Activated naive CD4-positive, alpha-beta T cell treated with anti-CD3 and anti-CD28 coated beads, Interleukin-2, amount 50 U/mL, for 24 hours (primary cell): Measurements from ENCODE around the gene CEP170B.
A peak's percentile ranks its signal among the peaks of the same experiment; 100 is the strongest.
"Not testable (repeated sequence)": the region's sequence is repeated elsewhere in the genome, so short reads cannot be mapped to it uniquely, and the experiment has no call there.

ENCODE experiments used
- H3K27ac Mint-ChIP-seq: one replicate; pipeline ENCODE4 v1.8.0; 2021; ENCODE audit warnings: mild to moderate bottlenecking, mixed read lengths
- H3K27me3 Mint-ChIP-seq: one replicate; pipeline ENCODE4 v1.8.0; 2021; ENCODE audit warnings: mixed read lengths
- H3K36me3 Mint-ChIP-seq: one replicate; pipeline ENCODE4 v1.8.0; 2021; ENCODE audit warnings: mixed read lengths
- H3K4me1 Mint-ChIP-seq: one replicate; pipeline ENCODE4 v1.8.0; 2021; ENCODE audit warnings: mixed read lengths
- H3K4me3 Mint-ChIP-seq: one replicate; pipeline ENCODE4 v1.8.0; 2021; ENCODE audit warnings: mild to moderate bottlenecking, mixed read lengths
- H3K9me3 Mint-ChIP-seq: one replicate; pipeline ENCODE4 v1.8.0; 2021; ENCODE audit warnings: mixed read lengths

The CEP170B gene

DNA sequence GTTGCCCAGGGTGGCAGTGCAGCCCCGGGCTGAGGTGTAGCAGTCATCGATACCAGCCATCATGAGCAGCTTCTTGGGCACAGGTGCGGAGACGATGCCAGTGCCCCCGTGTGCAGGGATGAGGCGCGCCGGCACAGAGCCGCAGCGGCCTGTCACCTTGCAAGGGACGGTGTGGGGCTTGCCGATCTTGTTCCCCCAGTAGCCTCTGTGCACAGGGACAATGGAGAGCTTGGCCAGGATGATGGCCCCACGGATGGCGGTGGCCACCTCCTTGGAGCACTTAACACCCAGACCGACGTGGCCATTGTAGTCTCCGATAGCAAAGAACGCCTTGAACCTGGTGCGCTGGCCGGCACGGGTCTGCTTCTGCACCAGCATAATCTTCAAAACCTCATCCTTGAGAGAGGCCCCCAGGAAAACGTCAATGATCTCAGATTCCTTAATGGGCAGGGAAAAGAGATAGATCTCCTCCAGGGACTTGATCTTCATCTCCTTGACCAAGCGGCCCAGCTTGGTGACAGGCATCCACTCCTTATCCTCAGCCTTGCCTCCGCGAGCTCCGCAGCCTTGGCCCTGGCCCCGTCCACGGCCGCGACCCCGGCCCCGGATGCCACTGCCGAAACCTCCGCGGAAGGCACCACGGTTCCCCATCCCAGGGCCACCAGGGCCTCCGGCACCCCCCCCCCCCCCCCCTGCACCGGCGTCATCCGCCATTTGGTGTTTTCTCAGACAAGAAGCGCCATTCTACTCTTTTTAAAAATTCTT is 28.7 kb upstream of the CEP170B start:
- H3K4me1 Mint-ChIP-seq, H3K27me3 Mint-ChIP-seq, H3K27ac Mint-ChIP-seq, H3K9me3 Mint-ChIP-seq, H3K36me3 Mint-ChIP-seq, H3K4me3 Mint-ChIP-seq: not testable (repeated sequence)

DNA sequence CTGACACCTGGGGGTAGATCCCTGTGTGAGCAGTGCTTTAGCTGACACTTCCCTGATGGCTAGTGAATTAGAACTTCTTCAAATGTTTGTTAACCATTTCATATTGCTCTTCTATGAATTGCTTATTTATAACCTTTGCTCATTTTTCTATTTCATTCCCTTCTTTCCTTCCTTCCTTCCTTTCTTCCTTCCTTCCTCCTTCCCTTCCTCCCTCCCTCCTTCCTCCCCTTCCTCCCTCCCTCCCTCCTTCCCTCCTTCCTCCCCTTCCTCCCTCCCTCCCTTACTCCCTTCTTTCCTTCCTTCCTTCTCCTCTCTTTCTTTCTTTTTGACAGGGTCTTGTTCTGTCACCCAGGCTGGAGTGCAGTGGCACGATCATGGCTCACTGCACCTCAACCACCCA is 23.3 kb upstream of the CEP170B start:
- Mint-ChIP-seq H3K27ac (no peak overlapping the region), H3K4me3 (no peak overlapping the region), H3K9me3 (no peaks in the 10 kb centered on the region), H3K4me1 (no peaks in the 10 kb centered on the region), H3K27me3 (peaks cover 22% of the 10 kb centered on the region), H3K36me3 (peaks cover 1% of the 10 kb centered on the region)

DNA sequence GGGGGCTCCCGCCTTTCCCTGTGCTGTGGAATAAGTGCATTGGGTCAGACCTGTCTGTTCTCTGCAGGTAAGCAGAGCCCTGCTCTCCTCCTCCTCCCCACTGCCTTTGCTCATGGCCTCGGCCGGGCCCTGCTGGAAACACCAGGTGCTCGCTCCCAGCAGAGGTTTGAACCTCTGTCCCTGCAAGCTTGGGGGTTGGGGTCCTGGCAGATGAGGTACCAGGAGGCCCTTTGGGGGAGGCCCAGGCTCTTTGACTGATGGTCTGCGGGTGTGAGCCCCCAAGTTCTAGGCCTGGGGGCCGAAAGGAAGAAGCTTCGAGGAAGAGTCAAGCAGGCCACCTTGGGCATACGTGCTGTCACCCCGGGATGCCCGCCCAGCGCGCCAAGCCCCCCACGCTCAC is 22.1 kb upstream of the CEP170B start:
- Mint-ChIP-seq H3K27ac (no peak overlapping the region), H3K36me3 (peaks cover 3% of the 10 kb centered on the region), H3K9me3 (no peaks in the 10 kb centered on the region), H3K4me1 (no peaks in the 10 kb centered on the region), H3K27me3 (peaks cover 24% of the 10 kb centered on the region), H3K4me3 (no peak overlapping the region)

DNA sequence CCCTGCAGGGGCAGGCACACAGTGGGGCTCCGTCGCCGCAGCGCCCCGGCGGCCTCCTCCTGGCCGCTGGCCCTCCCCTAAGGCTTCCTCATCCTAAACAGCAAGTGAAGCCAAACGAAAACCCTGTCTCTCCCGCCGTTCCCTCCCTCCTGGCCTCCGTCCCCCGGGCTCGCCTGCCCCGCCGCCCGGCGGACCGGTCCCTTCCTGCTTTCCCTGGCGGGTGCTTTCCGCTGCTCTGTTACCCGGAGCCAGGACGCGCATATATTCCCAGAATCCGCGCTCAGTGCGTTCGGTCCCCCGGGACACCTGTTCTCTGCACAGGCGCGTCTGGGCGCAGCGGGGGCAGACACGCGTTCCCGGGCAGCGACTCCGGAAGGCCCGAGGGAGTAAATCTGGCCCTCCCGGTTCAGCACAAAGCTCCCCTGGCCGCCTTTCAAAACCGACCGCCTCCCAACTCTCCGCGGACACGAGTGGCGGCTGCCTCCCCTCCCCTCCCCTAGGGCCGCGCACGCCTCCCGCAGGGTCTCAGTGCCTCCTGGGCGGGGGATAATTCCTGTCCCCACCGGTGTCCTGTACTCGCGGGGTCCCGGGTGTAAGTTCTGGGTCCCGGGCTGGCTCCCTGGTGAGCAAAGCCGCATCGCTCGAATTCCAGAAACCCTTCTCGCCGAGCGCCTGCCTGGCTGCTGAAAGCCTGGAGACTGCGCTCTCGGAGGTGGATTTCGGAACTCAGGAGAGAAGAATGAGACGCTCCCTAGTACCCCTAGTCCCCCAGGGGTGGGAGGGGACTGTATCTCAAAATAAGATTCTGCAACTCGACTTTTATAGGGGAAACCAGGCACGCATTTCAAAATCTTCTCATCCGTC is 21.4 kb upstream of the CEP170B start:
- peak overlapping the region; percentile 49 for H3K4me3 Mint-ChIP-seq
- H3K4me1 Mint-ChIP-seq, result no peaks in the 10 kb centered on the region
- peaks cover 3% of the 10 kb centered on the region for H3K36me3 Mint-ChIP-seq
- no peak overlapping the region for H3K27ac Mint-ChIP-seq
- peaks cover 24% of the 10 kb centered on the region for H3K27me3 Mint-ChIP-seq
- H3K9me3 Mint-ChIP-seq, result no peaks in the 10 kb centered on the region

DNA sequence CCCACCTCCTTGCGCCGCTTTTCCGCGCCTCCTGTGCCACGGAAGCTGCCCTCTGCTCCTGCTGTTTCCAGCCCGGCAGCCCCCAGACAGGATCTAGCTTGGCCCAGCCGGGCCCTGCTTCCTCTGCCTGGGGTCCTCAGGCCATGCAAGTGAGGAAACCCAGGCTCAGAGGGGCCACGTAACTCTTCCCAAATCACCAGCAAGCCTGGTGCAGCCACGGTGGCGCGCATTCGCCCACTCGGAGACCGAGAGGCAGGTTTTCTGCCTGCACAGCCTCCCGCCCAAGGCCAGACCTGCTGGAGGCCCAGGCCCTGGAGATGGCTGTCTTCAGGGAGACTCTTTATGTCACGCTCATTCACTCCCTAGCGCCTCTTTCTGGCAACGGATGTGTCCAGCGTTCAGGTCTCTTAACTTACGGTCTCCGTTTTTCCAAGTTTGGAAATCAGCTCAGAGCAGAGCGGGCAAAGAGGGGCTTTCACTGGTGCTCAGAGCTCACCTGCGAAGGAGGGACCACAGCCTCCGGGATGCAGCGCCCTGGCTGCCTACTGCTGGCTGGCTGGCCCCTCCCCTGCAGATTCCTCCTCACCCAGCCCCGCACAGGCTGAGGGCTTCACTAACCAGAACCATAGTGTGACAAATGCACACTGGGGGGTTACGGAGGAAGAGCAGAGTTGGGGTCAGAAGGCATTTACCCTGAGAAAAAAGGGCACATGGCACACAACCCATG is 20.6 kb upstream of the CEP170B start:
- no peak overlapping the region for H3K27ac Mint-ChIP-seq
- peaks cover 24% of the 10 kb centered on the region for H3K27me3 Mint-ChIP-seq
- H3K4me1 Mint-ChIP-seq, result no peaks in the 10 kb centered on the region
- H3K9me3 Mint-ChIP-seq, result no peaks in the 10 kb centered on the region
- H3K36me3 Mint-ChIP-seq, result peaks cover 3% of the 10 kb centered on the region
- H3K4me3 Mint-ChIP-seq, result peak overlapping the region; percentile 30

DNA sequence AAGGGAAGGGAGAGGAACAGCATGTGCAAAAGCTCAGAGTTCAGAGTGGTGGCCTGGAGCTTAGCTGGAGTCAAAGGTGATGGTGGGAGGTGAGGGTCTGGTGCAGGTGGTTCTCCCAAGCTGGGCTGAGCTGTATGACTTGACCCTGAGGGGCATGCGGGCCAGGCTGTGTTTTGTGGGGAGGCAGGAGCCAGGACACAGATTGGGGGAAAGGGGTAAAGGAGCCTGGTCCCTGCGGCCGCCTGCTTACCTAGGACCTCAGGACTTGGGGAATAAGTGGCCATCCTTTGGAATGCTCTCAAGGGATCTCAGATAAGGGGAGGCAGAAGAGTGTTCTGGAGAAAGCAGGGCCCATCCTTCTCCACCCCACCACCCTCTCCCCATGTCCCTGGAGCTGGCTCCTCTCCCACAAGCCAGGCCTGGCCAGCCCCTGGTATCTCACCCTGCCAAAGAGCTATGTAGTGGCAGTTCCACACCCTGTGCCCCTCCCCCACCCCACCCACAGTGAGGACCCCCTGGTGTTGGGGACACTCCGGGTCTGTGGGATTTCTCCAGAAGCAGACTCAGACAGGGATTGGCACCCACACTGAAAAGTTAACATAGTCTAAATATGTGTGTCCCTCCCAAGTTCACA is 19.9 kb upstream of the CEP170B start:
- H3K4me3 Mint-ChIP-seq, result no peak overlapping the region
- peaks cover 24% of the 10 kb centered on the region for H3K27me3 Mint-ChIP-seq
- no peaks in the 10 kb centered on the region for H3K4me1 Mint-ChIP-seq
- no peak overlapping the region for H3K27ac Mint-ChIP-seq
- peaks cover 3% of the 10 kb centered on the region for H3K36me3 Mint-ChIP-seq
- H3K9me3 Mint-ChIP-seq, result no peaks in the 10 kb centered on the region

DNA sequence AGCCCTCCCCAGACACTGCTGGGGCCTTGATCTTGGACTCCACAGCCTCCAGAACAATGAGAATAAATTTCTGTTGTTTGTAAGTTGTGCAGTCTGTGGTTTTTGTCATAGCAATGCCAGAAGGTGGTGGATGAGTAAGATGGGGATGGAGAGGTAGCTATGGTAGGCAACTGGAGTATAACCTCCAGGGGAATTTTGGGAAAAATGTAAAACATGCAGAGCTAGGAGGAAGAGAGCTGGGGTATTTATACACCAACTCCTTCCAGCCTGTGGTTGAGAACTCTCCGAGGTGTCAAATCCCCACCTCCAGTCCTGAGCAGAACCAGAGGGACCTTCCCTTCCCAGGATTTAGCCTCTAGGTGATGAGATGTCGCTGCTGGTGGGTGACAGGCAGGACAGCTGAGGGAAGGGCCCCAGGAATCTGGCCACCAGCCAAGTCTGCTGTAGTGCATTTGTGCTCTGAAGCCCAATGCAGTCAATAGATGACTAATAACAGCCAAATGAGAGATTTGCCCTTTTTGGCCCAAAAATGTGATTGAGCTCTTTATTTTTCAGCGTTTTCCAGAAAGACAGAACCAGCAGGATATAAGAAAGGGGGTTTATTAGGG is 19.1 kb upstream of the CEP170B start:
- Mint-ChIP-seq H3K36me3 (peaks cover 3% of the 10 kb centered on the region), H3K4me1 (no peaks in the 10 kb centered on the region), H3K27me3 (peaks cover 24% of the 10 kb centered on the region), H3K9me3 (no peaks in the 10 kb centered on the region), H3K4me3 (no peak overlapping the region), H3K27ac (no peak overlapping the region)

DNA sequence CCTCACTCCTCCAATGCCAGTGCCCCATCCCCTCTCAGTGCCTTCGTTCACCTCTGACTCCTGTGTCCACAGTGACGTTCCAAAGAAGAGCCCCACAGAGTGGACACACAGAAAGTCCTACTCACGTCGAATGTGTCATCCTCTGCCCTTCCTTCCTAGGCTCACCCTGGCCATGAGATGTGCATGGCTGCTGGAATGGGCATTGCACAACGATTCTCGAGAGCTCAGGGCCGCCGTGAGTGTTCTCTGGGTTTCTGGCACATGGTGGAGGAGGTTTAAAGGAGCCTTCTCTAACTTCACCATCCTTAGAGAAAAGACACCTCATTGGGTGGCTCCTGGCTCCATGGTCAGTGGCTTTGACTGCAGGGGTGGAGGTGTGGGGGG is 12.8 kb upstream of the CEP170B start:
- Mint-ChIP-seq H3K4me3 (no peak overlapping the region), H3K9me3 (no peaks in the 10 kb centered on the region)

DNA sequence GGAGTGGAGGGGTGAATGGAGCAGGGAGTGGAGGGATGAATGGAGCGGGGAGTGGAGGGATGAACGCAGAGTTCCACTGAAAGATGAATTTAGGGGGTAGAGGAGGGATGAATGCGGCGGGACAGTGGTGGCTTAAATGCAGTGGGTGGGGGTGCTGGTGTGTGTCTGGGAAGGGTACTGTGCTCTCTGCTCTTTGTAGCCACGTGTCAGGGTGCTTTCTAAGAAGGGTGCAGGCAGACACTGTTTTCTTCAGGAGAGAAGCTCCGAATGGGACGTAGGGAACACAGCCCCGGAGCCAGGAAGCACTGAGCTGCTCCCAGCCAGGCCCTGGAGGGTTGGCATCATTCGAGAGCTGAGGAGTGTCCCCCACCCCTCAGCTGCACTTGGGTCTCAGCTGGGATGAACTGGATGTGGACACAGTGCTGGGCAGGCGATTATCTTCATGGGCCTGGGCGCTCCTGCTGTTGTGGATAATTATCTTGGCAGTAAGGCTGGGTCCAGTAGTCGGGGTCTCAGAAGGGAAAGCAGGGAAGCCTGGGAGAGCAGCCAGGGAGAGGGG is 9.5 kb upstream of the CEP170B start:
- Mint-ChIP-seq H3K4me3 (no peak overlapping the region), H3K27me3 (peaks cover 2% of the 10 kb centered on the region), H3K9me3 (no peaks in the 10 kb centered on the region), H3K36me3 (no peaks in the 10 kb centered on the region), H3K27ac (no peak overlapping the region), H3K4me1 (no peaks in the 10 kb centered on the region)

More for the DNA sequence above, 12.8 kb upstream of the CEP170B start:
- no peaks in the 10 kb centered on the region for H3K36me3 Mint-ChIP-seq
- no peaks in the 10 kb centered on the region for H3K4me1 Mint-ChIP-seq
- H3K27me3 Mint-ChIP-seq, result peaks cover 2% of the 10 kb centered on the region
- H3K27ac Mint-ChIP-seq, result no peak overlapping the region

DNA sequence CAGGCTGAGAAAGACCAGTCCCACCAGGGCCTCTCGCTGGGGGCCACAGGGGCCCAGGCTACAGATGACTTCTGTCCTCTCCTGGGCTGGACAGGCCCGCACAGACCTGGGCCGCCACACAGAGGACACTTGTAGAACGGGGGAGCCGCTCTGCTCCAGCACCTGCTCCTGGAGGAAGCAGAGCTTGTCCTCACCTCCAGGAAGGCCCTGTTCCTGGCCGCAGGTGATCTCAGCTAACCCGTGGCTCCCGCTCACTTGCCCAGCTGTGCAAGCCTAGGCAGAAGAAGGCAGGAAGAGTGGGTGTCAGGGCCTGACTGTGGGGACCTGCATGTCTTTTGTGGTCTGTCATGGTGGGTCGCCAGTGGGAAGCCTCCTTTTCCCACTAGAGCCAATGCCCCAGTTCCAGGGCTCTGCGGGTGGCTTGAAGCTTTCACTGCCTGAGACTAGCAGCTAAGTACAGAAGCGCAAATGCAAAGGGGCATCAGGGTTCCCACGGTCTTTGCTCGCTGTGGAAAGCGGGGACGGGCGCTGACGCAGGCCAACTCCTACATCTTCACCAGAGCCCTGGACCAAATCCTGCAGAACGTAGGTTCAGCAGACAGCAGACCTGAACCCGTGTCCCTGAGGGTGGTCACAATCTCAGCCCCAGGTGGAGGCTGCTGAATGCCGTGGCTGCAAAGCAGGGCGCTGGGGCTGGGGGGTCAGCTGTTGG is 8.8 kb upstream of the CEP170B start:
- H3K9me3 Mint-ChIP-seq, result no peaks in the 10 kb centered on the region
- peaks cover 2% of the 10 kb centered on the region for H3K27me3 Mint-ChIP-seq
- no peak overlapping the region for H3K4me3 Mint-ChIP-seq
- H3K36me3 Mint-ChIP-seq, result no peaks in the 10 kb centered on the region
- H3K27ac Mint-ChIP-seq, result no peak overlapping the region
- H3K4me1 Mint-ChIP-seq, result no peaks in the 10 kb centered on the region

DNA sequence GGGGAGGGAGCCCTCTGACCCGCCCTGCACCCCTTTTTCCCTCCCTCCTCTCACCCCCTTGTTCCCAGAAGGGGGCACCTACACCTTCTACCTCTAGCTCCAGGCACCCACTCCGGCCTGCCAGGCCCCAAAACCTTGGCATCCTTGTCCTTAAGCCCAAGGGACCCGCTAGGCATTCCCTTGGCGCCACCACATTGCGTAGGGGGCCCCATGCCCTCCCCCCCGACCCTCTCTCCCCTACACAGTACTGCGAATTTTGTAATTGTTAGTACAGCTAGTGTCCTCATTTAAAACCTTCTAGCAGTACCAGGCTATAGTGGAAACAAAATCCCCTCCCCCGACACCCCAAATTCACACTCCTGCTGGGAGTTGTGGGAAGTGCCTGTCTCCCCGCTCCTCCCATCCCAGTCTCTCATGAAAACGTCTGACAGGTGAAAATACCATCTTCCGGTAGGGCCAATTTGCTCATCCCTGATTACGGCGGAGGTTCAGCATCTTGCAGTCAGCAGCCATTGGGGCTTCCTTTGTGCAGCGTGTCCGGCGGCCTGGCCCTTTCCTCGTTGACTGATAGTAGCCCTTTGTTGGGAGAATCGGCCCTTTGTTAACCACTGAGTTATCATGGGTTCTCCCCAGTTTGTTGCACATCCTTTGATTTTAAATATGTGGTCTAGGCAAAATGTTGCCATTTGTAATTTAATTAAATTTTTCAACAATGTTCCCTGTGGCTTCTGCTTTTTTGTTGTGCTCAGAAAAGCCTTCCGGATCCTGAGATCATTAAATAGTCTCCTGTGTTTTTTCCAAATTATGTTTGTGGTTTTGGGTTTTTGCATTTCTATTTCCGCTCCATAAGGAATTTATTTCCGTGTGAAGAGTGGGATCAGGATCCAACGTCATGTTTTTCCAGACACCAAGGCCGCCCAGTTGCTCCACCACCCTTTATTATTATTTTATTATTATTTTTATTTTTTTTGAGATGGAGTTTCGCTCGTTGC is 7.9 kb upstream of the CEP170B start:
- no peaks in the 10 kb centered on the region for H3K4me1 Mint-ChIP-seq
- no peak overlapping the region for H3K4me3 Mint-ChIP-seq
- no peaks in the 10 kb centered on the region for H3K36me3 Mint-ChIP-seq
- no peak overlapping the region for H3K27ac Mint-ChIP-seq
- H3K27me3 Mint-ChIP-seq, result peaks cover 2% of the 10 kb centered on the region
- no peaks in the 10 kb centered on the region for H3K9me3 Mint-ChIP-seq

DNA sequence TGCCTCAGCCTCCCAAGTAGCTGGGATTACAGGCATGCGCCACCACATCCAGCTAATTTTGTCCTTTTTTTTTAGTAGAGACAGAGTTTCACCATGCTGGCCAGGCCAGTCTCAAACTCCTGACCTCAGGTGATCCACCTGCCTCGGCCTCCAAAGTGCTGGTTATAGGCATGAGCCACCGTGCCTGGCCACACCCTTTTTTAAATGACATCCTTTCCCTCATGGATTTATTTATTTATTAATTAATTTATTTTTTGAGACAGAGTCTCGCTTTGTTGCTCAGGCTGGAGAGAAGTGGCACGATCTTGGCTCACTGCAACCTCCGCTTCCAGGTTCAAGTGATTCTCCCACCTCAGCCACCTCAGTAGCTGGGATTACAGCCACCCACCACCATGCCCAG is 7.1 kb upstream of the CEP170B start:
- H3K9me3 Mint-ChIP-seq, H3K27me3 Mint-ChIP-seq, H3K36me3 Mint-ChIP-seq, H3K27ac Mint-ChIP-seq, H3K4me1 Mint-ChIP-seq, H3K4me3 Mint-ChIP-seq: not testable (repeated sequence)

DNA sequence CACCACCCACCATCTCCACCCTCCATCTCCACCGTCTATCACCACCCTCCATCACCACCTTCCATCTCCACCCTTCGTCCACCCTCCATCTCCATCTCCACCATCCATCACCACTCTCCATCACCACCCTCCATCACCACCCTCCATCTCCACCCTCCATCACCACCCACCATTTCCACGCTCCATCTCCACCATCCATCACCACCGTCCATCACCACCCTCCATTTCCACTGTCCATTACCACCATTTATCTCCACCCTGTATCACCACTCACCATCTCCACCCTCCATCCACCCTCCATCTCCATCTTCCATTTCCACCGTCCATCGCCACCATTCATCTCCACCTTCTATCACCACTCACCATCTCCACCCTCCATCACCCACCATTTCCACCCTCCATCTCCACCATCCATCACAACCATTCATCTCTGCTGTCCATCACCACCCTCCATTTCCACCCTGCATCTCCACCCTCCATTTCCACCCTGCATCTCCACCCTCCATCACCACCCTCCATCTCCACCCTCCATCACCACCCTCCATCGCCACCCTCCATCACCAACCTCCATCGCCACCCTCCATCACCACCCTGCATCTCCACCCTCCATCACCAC is 6.1 kb upstream of the CEP170B start:
- Mint-ChIP-seq H3K27ac (no peak overlapping the region), H3K4me3 (no peak overlapping the region), H3K4me1 (no peaks in the 10 kb centered on the region), H3K36me3 (no peaks in the 10 kb centered on the region), H3K9me3 (no peaks in the 10 kb centered on the region), H3K27me3 (no peaks in the 10 kb centered on the region)
